Activated T-helper 1 cell treated with Interleukin-2 at 50 U/mL for 16 hours (primary cell): ENCODE data around the gene CEP89.
"Not testable (repeated sequence)": the region's sequence is repeated elsewhere in the genome, so short reads cannot be mapped to it uniquely, and the experiment has no call there.

Experiments used
- DNase-seq: peaks from one replicate; pipeline ENCODE4 v3.0.0-alpha.2; 2020; ENCODE audit warnings: low read depth

CEP89 gene

GRCh38 chr19:32966750-32967149 lies 5.0 kb downstream of the CEP89 start:
- no peak for DNase-seq

- no peak for DNase-seq
Observed at GRCh38 chr19:32945260-32945659, 26.5 kb downstream of the CEP89 start.

- DNase-seq = not testable (repeated sequence)
Observed at GRCh38 chr19:32941273-32941672, 30.5 kb downstream of the CEP89 start.

GRCh38 chr19:32936065-32936464 lies 35.7 kb downstream of the CEP89 start:
- DNase-seq = no peak

GRCh38 chr19:32935629-32936028 lies 36.1 kb downstream of the CEP89 start:
- DNase-seq = no peak

GRCh38 chr19:32933571-32933970 lies 38.2 kb downstream of the CEP89 start:
- DNase-seq = no peak

- no peak for DNase-seq
Observed at GRCh38 chr19:32930567-32930966, 41.2 kb downstream of the CEP89 start.

GRCh38 chr19:32928806-32929205 lies 43.0 kb downstream of the CEP89 start:
- DNase-seq = no peak

GRCh38 chr19:32924200-32924599 lies 47.6 kb downstream of the CEP89 start:
- DNase-seq = no peak

GRCh38 chr19:32921624-32922023 lies 50.1 kb downstream of the CEP89 start:
- no peak for DNase-seq

GRCh38 chr19:32919365-32919764 lies 52.4 kb downstream of the CEP89 start:
- DNase-seq = no peak

GRCh38 chr19:32917616-32917996 lies 54.2 kb downstream of the CEP89 start:
- no peak for DNase-seq

GRCh38 chr19:32916969-32917615 lies 54.7 kb downstream of the CEP89 start:
- no peak for DNase-seq

- DNase-seq = no peak
Observed at GRCh38 chr19:32914879-32915660, 56.7 kb downstream of the CEP89 start.

- no peak for DNase-seq
Observed at GRCh38 chr19:32911467-32911866, 60.3 kb downstream of the CEP89 start.

- DNase-seq = no peak
Observed at GRCh38 chr19:32910874-32911273, 60.9 kb downstream of the CEP89 start.

- DNase-seq = no peak
Observed at GRCh38 chr19:32910094-32910493, 61.7 kb downstream of the CEP89 start.

- DNase-seq = no peak
Observed at GRCh38 chr19:32909257-32909656, 62.5 kb downstream of the CEP89 start.

GRCh38 chr19:32908641-32909190 lies 63.0 kb downstream of the CEP89 start:
- no peak for DNase-seq

- no peak for DNase-seq
Observed at GRCh38 chr19:32902448-32902847, 69.3 kb downstream of the CEP89 start.

- no peak for DNase-seq
Observed at GRCh38 chr19:32901504-32902161, 70.1 kb downstream of the CEP89 start.

- no peak for DNase-seq
Observed at GRCh38 chr19:32896516-32897214, 75.1 kb downstream of the CEP89 start.
